ENCODE data around the gene RALGDS.
"Not testable (repeated sequence)": the region's sequence is repeated elsewhere in the genome, so short reads cannot be mapped to it uniquely, and the experiment has no call there.

The RALGDS gene

GRCh38 chr9:133121198-133121914 is at the start of gene RALGDS:
RALGDS (minus strand) TSS chr9:133121240; CDS start chr9:133121154, 86 bp downstream.
- peak; percentile 82 to 94 (median 82) for DNase-seq (ENCODE audit: low read depth in 3 of 3)

- no peak for DNase-seq (ENCODE audit: low read depth in 3 of 3)
These were observed 49.7 kb upstream of the RALGDS start for GRCh38 chr9:133170716-133171115.

- not testable (repeated sequence) for DNase-seq (ENCODE audit: low read depth in 3 of 3)
These were observed 48.6 kb upstream of the RALGDS start for GRCh38 chr9:133169687-133170086.

- DNase-seq (ENCODE audit: low read depth in 3 of 3), result no peak
These were observed 48.1 kb upstream of the RALGDS start for GRCh38 chr9:133169102-133169501.

- no peak for DNase-seq (ENCODE audit: low read depth in 3 of 3)
These were observed 47.4 kb upstream of the RALGDS start for GRCh38 chr9:133168432-133168831.

GRCh38 chr9:133167769-133168168 is 46.7 kb upstream of the RALGDS start:
- no peak for DNase-seq (ENCODE audit: low read depth in 3 of 3)

GRCh38 chr9:133167096-133167730 is 46.2 kb upstream of the RALGDS start:
- no peak for DNase-seq (ENCODE audit: low read depth in 3 of 3)

GRCh38 chr9:133166392-133166791 is 45.4 kb upstream of the RALGDS start:
- no peak for DNase-seq (ENCODE audit: low read depth in 3 of 3)

GRCh38 chr9:133165452-133165730 is 44.4 kb upstream of the RALGDS start:
- DNase-seq (ENCODE audit: low read depth in 3 of 3), result no peak

- DNase-seq (ENCODE audit: low read depth in 3 of 3), result no peak
These were observed 43.2 kb upstream of the RALGDS start for GRCh38 chr9:133164191-133164590.

GRCh38 chr9:133163504-133164172 is 42.6 kb upstream of the RALGDS start, which contains the start of gene GBGT1:
GBGT1 (minus strand) TSS chr9:133163914; CDS start chr9:133162412, 1,502 bp downstream.
- no peak for DNase-seq (ENCODE audit: low read depth in 3 of 3)

GRCh38 chr9:133162861-133163503 is 41.9 kb upstream of the RALGDS start:
- no peak for DNase-seq (ENCODE audit: low read depth in 3 of 3)

GRCh38 chr9:133161547-133161950 is 40.5 kb upstream of the RALGDS start:
- no peak for DNase-seq (ENCODE audit: low read depth in 3 of 3)

GRCh38 chr9:133160742-133161546 is 39.9 kb upstream of the RALGDS start:
- DNase-seq (ENCODE audit: low read depth in 3 of 3), result no peak

GRCh38 chr9:133158695-133159094 is 37.7 kb upstream of the RALGDS start:
- no peak for DNase-seq (ENCODE audit: low read depth in 3 of 3)

GRCh38 chr9:133155156-133155555 is 34.1 kb upstream of the RALGDS start:
- DNase-seq (ENCODE audit: low read depth in 3 of 3), result no peak

GRCh38 chr9:133154097-133154989 is 33.3 kb upstream of the RALGDS start:
- DNase-seq (ENCODE audit: low read depth in 3 of 3), result no peak

- DNase-seq (ENCODE audit: low read depth in 3 of 3), result no peak
These were observed 32.4 kb upstream of the RALGDS start for GRCh38 chr9:133153227-133154096.
